KMS-11 (cell line): ENCODE results near the gene NTF3.

ENCODE experiments used
- H2AFZ ChIP-seq: fragments of 200-600 bp; sonication (generic); 2 replicates; pipeline ENCODE4 v1.6.1; 2016; ENCODE audit warnings: antibody characterized with exemption, mixed run types, low read depth
- H3K27ac ChIP-seq: fragments of 200-600 bp; sonication (generic); 2 replicates; pipeline ENCODE4 v1.6.1; 2016; ENCODE audit warnings: mild to moderate bottlenecking, mixed run types
- H3K27me3 ChIP-seq: fragments of 200-600 bp; sonication (generic); 2 replicates; pipeline ENCODE4 v1.6.1; 2017; ENCODE audit warnings: mild to moderate bottlenecking, low read depth, mixed run types, moderate library complexity; ENCODE audit not compliant: insufficient read depth
- H3K36me3 ChIP-seq: fragments of 200-600 bp; sonication (generic); 2 replicates; pipeline ENCODE4 v1.6.1; 2017; ENCODE audit warnings: mild to moderate bottlenecking, mixed run types; ENCODE audit not compliant: insufficient read depth
- H3K4me1 ChIP-seq: fragments of 200-600 bp; sonication (generic); 2 replicates; pipeline ENCODE4 v1.6.1; 2016; ENCODE audit warnings: mild to moderate bottlenecking, low read depth, mixed run types; ENCODE audit not compliant: poor library complexity, severe bottlenecking
- H3K4me2 ChIP-seq: fragments of 200-600 bp; sonication (generic); 2 replicates; pipeline ENCODE4 v1.7.0; 2016; ENCODE audit warnings: mild to moderate bottlenecking, mixed run types
- H3K4me3 ChIP-seq: fragments of 200-600 bp; sonication (generic); IDR thresholded peaks from 2 replicates; pipeline ENCODE4 v1.6.1; 2017; ENCODE audit warnings: low read depth, low read length, mixed read lengths; ENCODE audit not compliant: insufficient read depth
- H3K79me2 ChIP-seq: fragments of 200-600 bp; sonication (generic); 2 replicates; pipeline ENCODE4 v1.6.1; 2016; ENCODE audit warnings: low read depth, mixed run types; ENCODE audit not compliant: insufficient read depth
- H3K9ac ChIP-seq: fragments of 200-600 bp; sonication (generic); 2 replicates; pipeline ENCODE4 v1.6.1; 2016; ENCODE audit warnings: mild to moderate bottlenecking, mixed run types
- H4K20me1 ChIP-seq: fragments of 200-600 bp; sonication (generic); 2 replicates; pipeline ENCODE4 v1.6.1; 2016; ENCODE audit warnings: mild to moderate bottlenecking, mixed run types; ENCODE audit not compliant: insufficient read depth
- TF ChIP-seq, protein P1 (sequence below): fragments of 200-600 bp; sonication (generic); conservative IDR thresholded peaks from 2 replicates; pipeline ENCODE4 v1.6.1; 2017; ENCODE audit warnings: low read depth, mild to moderate bottlenecking, antibody characterized with exemption, low read length, moderate library complexity, mixed read lengths

NTF3 gene

DNA sequence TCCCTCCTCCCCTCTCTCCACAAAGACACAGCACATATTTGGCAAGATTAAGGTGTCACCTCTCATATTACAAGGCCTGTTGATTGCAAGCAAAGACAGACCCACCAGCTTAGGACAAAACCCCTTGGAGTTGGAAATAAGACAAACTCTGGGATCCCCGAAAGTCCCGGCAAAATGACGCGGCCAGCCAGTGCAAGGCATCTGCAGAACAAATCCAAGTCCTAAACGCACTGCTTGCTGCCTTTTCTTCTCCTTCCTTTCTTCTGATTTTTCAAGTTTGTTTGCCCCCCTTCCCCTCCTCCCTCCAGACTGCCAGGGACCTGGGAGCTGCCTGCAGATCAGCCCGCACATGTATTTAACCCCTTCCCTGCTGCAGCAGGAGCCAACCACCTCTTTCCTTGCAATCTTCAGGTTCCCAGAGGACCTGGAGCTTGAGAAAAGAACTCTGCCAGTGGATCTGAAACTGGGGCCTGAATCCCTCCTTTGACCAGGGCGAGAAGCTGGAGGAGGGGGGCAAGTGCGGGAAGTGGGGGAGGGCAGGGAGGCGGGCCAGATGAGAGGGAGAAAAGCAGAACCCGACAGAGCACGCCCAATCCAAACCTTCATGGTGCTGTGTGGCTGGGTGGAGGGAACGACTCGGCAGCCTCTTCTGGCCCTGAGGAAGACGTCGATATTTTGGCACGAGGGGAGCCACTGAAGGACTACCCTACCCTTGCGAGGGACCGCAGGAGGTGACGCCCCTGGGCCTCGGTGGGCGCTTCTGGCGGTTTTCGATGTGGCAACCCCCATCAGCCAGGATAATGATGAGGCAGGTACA, 2.0 kb upstream of the NTF3 start:
- Histone ChIP-seq H3K4me2 (no peak overlapping the region), H3K9ac (no peak overlapping the region), H3K27ac (no peak overlapping the region), H3K4me3 (no peak overlapping the region), H3K4me1 (no peaks in the 10 kb centered on the region), H3K36me3 (no peaks in the 10 kb centered on the region), H3K27me3 (no peaks in the 10 kb centered on the region), H2AFZ (no peak overlapping the region), H4K20me1 (no peaks in the 10 kb centered on the region), H3K79me2 (no peaks in the 10 kb centered on the region)
- TF ChIP-seq, protein P1, sequence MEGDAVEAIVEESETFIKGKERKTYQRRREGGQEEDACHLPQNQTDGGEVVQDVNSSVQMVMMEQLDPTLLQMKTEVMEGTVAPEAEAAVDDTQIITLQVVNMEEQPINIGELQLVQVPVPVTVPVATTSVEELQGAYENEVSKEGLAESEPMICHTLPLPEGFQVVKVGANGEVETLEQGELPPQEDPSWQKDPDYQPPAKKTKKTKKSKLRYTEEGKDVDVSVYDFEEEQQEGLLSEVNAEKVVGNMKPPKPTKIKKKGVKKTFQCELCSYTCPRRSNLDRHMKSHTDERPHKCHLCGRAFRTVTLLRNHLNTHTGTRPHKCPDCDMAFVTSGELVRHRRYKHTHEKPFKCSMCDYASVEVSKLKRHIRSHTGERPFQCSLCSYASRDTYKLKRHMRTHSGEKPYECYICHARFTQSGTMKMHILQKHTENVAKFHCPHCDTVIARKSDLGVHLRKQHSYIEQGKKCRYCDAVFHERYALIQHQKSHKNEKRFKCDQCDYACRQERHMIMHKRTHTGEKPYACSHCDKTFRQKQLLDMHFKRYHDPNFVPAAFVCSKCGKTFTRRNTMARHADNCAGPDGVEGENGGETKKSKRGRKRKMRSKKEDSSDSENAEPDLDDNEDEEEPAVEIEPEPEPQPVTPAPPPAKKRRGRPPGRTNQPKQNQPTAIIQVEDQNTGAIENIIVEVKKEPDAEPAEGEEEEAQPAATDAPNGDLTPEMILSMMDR: no peak

DNA sequence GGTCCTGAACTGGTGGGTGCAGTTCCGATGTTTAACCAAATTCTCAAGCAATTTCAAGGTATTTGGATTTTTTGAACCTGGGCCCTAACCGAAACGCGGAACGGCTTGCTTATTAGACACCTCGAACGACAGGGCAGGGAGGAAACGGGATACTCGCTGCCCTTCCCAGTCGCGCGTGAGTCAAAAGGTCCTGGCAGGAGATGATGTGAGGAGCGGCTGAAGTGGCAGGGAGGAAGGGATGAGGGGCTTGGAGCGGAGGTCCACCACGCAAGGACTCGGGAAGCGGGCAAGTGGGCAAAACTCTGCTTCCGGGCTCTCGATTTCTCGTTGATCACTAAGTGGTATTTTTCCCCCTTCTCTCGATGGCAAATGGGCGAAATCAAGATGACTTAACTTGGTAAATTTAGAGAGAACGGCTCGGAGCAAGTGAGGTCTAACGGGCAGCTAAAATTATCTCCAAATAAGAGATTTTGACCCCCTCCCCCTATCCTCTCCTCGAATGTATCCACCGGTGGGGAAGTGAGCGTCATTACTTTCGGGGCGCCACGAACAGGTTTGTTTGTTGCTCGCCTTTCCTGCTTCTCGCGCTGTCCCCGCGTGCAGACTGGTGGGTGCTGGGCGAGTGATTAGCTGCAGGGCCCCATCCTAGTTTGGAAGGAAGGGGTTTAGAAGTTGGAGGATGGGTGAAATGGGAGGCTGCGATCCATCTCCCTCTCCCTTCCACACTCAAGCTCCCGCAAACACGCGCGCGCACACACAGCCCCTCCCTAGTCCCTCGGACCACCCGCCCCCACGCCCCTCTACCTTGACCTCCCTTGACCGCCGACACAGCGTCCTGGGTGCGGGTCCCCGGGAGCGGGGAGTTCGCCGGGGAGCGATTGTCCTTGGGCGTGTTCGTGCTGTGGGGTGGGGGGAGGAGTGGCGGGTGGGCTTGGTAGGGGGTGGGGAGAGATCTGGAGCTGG, 986 bp upstream of the NTF3 start:
- Histone ChIP-seq H3K9ac (no peak overlapping the region), H4K20me1 (no peaks in the 10 kb centered on the region), H3K27me3 (no peaks in the 10 kb centered on the region), H3K79me2 (no peaks in the 10 kb centered on the region), H3K4me3 (no peak overlapping the region), H3K4me1 (no peaks in the 10 kb centered on the region), H3K4me2 (no peak overlapping the region), H2AFZ (no peak overlapping the region), H3K36me3 (no peaks in the 10 kb centered on the region), H3K27ac (no peak overlapping the region)
- TF ChIP-seq, protein P1: no peak

DNA sequence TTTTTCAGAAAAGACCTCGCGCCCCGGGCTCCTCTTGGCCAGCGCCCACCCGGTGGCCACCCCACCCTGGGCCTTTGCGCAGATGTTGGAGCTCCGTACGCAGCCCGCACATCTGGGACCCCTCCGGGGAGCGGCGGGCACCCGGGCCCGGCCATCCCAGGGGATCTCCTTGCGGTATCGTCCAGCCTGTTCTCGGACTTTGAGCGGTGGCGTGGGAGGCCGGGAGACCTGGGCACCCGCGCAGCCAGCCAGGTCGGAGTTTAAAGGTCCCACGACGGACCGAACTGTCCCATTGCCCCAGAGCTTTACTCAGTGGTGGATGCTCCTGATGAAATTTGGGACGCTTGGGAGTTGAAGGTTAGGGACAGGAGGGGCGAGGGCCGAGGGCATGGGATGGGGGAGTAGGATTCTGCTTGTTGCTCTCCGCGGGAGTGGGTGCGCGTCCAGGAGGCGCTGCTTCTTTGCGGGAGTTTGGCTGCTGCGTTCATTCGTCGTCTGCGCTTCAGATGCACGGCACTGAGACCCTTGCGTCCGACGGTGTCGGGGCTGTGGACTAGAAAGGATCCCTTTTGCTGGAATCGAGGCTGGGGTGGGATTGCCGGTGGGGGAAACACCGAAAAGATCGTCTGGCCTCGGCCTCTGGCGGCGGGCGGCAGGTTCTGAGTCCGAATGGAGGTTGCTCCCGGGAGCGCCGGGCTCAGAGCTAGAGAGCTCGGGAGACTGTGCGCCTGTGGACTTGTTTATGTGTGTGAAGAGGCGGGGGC, 1.4 kb downstream of the NTF3 start:
- Histone ChIP-seq H3K4me3 (no peak overlapping the region), H3K27ac (no peak overlapping the region), H3K4me1 (no peaks in the 10 kb centered on the region), H3K4me2 (no peak overlapping the region), H3K27me3 (no peaks in the 10 kb centered on the region), H3K79me2 (no peaks in the 10 kb centered on the region), H3K9ac (no peak overlapping the region), H4K20me1 (no peaks in the 10 kb centered on the region), H3K36me3 (no peaks in the 10 kb centered on the region), H2AFZ (no peak overlapping the region)
- TF ChIP-seq, protein P1: no peak
